Thyroid gland (tissue), 4 donors: Measurements from ENCODE around the gene PDGFRB.

Source experiments
- CTCF ChIP-seq, 6 experiments: fragments of 200-600 bp in 3 of 6; fragments of 450-650 bp in 3 of 6; sonication (generic) in 3 of 6; IDR thresholded peaks; one replicate each; pipeline ENCODE4 v1.5.1; 2016 to 2019; ENCODE audit warnings: antibody characterized with exemption in 6 of 6, mild to moderate bottlenecking in 2 of 6, inconsistent platforms in 1 of 6, moderate library complexity in 1 of 6
- POLR2A ChIP-seq, 2 donors: fragments of 450-650 bp; IDR thresholded peaks; one replicate each; pipeline ENCODE4 v1.6.1; 2017; ENCODE audit warnings: antibody characterized with exemption in 2 of 2, mild to moderate bottlenecking in 2 of 2, moderate library complexity in 1 of 2

GRCh38 chr5:150120617-150121447, 34.8 kb downstream of the PDGFRB start:
- TF ChIP-seq CTCF (IDR thresholded peaks at IDR 0.05) (no peak), POLR2A (IDR thresholded peaks at IDR 0.05) (no peak)
